Mammary epithelial cell (primary cell): ENCODE data around the gene SNAPC1.

ENCODE experiments used
- CTCF ChIP-seq, 2 donors: IDR thresholded peaks in 1 of 2; conservative IDR thresholded peaks in 1 of 2; 2 replicates each; pipeline ENCODE4 v1.5.1; 2011 to 2012; ENCODE audit warnings: inconsistent platforms in 2 of 2, low read length in 2 of 2, mild to moderate bottlenecking in 2 of 2, control low read depth in 1 of 2, low read depth in 1 of 2; ENCODE audit not compliant: insufficient read depth in 1 of 2; ENCODE audit errors: extremely low read depth in 1 of 2
- EZH2 ChIP-seq: IDR thresholded peaks from 2 replicates; pipeline ENCODE4 v1.6.1; 2012; ENCODE audit warnings: low read length, inconsistent platforms, borderline replicate concordance

GRCh38 chr14:61746881-61747280 lies 15.3 kb upstream of the SNAPC1 start:
- no peak for TF ChIP-seq CTCF (conservative IDR thresholded peaks at IDR 0.05 in 1 of 2, IDR thresholded peaks at IDR 0.05 in 1 of 2; ENCODE audit: extremely low read depth in 1 of 2, insufficient read depth in 1 of 2, low read depth in 1 of 2, low read length in 2 of 2)
- no peak for TF ChIP-seq EZH2
